GM21360 (cell line): Measurements from ENCODE around the gene LINC00305.
A peak's percentile ranks its signal among the peaks of the same experiment; 100 is the strongest.

Experiments used
- ATAC-seq: cut with Tn5 transposase; IDR thresholded peaks from one replicate; pipeline ENCODE4 v1.9.1; 2021; ENCODE audit warnings: mild to moderate bottlenecking, moderate library complexity; ENCODE audit not compliant: unreplicated experiment

Gene LINC00305

DNA sequence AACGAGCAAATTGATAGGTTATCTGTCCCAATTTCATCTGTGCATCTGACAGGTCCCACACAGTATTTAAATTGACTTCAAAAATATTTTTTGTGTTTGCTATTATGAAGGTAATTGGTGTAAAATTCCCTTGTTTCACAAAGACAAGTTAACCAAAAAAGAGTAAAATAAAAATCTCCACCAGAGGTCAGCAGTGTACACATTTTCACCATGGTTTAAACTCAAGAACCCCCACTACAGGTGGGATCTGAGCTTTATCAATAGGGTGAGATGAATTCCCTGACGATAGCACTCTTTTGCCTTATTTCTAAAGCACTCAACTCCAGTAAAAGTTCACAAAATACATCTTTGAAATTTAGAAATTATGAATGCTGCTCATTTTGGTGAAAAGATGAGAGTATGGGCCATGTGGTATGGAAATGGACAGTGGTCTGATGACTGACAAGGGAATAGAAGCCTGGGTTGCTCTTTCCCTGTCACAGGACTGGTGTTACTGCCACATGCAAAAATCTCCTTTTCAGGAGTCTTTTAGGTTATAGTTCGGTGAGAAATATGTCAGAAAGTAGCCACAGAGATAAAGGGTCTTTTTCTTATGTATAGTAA lies 111.0 kb downstream of the LINC00305 start:
- peak; percentile 71 for ATAC-seq

DNA sequence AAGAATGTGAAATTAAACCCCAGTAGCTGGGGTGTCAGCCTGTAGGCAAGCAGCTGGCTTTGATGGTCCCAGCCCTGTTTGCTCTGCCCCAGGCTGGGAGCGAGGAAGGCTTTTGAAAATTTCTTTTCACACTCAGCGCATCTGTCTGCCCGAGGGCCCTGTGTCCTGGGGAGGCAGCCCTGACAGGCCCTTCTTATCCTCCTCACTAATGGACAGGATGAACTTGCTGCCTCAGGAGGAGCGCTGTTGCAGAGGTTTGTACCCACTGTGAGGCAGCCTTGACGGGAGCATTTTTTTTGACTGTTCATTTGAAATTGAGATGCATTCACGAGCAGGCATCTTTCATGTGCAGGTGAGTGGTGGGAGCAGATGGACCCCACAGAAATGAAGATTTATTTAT lies 116.6 kb downstream of the LINC00305 start:
- ATAC-seq = no peak

- no peak for ATAC-seq
These were observed 117.5 kb downstream of the LINC00305 start for GRCh38 chr18:64031411-64031810.
